KBM-7 (cell line): ENCODE data around the gene MAD2L2.
A peak's percentile ranks its signal among the peaks of the same experiment; 100 is the strongest.

Experiments used
- DNase-seq: peaks from one replicate; pipeline ENCODE4 v3.0.0-alpha.2; 2015
- in situ Hi-C: fragments of 300-500 bp; cut with MboI; formaldehyde crosslinking; loops from 2 replicates; pipeline ENCODE4 v1.14.3; 2020; ENCODE audit warnings: low sequenced_read_pairs, low pct_unique_long_range_greater_than_20kb, mixed read lengths

The MAD2L2 gene

DNA sequence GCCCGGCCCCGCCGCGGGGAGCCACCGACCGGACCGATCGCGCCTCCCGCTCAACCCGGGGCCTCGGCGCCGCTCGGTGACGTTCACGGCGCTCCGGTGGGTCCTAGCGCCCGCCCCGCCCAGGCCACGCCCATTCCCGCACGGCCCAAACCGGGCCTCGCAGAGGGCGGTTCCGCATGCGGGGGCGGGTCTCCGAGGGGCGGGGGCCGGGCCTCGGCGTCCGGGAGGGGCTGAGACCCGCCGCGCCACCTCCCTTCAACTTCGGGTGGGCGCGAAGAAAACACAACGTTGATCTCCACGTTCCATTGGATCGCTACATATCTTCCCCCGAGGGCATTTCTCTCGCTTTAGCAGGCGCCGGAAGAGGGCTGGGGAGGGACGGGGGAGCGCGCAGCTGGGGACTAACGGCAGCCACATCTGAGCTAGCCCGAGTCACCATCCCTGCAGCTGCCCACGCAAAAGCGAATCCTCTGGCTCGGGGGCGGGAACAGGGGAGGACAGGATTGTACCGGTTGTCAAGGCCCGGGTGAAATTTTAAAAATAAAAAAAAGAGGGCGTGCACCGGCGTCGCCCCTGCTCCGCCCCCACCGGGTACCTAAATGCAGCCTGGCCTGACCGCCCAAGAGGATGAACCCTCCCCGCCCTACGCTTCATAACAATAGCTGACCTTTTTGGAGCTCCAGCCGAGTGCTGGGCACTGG is at the start of gene MAD2L2:
Gene MAD2L2 (minus strand): TSS at position 78 of the 701 bp plus-strand sequence. CDS start 547 bp downstream, outside the sequence.
- in situ Hi-C loops: no loop called here
- peak; percentile 74 for DNase-seq

DNA sequence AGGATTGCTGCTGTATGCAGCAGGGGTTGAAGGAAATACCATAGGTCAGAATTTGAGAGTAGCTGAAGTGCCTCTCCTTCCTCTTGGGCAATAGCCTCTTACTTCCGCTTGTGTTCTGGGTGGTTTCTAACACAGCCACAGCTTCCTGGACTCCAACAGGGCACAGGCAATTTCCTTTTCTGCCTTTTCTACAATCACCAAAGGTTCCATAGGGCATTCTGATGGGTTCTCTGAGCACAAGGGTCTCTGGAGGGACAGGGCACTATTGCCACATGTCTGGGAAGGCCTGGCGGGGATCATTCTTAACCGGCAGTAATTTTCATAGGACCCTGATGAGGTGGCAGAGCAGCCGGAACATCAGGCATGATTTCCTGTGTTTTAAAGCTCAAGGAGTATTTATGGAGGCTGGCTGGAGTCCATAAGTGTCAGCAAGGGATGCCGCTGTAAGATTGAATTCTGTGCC is 49.5 kb upstream of the MAD2L2 start:
- in situ Hi-C loops: loop anchor here (25.0 kb wide), 1 partner anchor 693 kb away; the partner anchor contains the start of gene MASP2
- DNase-seq: peak; percentile 84

DNA sequence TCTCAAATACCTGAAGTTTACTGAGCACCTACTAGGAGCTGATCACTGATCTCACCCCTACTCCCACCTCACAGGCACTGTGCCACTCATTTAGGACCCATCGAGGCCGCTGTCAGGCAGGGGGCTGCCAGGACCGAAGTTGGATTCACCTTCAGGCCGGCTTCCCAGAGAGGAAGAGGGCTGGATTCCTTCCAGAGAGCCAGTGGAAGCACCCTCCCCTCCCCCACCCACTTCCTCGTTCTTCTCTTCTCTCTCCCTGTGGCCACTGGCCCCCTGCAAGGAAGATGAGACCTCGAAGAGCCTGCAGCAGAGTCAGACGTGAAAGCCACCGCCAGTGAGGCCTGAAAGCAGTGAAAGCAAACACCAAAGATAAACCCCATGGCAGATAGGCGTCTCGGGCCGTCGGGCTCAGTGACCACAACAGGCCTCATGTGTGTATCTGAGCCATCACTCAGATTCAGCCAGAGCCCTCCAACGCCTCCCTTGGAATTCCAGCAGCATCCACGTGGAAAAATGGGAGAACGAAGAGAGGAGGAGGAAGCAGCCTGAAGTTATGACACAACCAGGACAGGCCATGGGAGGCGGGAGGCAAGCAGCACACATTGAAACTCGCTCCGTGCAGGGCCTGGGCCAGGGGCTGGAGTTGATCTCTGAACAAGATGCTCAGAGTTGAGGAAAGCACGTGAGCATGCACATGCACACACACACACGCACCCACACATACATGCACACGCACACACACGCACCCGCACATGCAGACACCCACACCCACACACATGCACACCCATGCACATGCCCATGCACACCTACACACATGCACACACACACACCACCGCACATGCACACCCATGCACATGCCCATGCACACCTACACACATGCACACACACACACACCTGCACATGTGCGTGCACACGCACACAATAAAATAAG is 48.8 kb upstream of the MAD2L2 start:
- no peak for DNase-seq
- in situ Hi-C loops: loop anchor here (25.0 kb wide), 1 partner anchor 692 kb away; the partner anchor contains the start of gene MASP2

DNA sequence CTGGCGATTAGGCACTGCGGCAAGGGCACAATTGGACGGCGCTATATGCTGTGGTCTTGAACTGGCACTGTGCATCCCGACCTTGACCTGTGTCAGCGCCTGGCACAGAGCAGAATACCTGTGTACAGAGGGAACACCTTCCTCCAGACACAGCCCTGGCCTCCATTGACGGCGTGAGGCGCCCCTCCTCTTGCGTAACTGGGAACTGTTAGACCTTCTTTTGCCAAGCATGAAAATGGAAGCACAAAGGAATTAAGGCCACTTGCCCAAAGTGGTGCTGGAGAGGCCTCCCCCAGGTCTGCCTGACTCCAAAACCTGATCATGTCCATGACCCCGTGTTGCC is 48.2 kb upstream of the MAD2L2 start:
- DNase-seq: no peak
- in situ Hi-C loops: loop anchor here (25.0 kb wide), 1 partner anchor 692 kb away; the partner anchor contains the start of gene MASP2

DNA sequence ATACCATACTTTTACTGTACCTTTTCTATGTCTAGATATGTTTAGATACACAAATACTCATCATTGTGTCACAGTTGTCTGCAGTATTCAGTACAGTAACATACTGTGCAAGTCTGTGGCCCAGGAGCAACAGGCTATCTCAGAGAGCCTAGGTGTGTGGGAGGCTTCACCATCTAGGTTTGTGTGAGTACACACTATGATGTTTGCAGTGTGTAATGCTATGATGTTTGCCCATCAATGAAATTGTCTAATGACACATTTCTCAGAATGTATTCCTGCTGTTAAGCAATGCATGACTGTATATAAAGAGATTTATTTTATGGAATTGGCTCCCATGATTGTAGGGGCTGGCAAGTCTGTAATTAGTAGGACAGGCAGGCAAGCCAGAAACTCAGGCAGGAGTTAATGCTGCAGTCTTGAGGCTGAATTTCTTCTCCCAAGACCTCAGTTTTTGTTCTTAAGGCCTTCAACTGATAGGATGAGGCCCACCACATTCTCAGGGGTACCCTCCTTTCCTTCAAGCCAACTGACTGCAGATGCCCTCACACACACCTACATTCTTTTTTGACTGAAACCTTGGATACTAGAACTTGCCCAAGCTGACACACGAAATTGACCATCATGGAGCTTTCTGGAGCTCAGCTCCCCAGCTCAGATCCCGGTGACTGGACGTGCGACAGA is 47.3 kb upstream of the MAD2L2 start:
- in situ Hi-C loops: loop anchor here (25.0 kb wide), 1 partner anchor 691 kb away; the partner anchor contains the start of gene MASP2
- DNase-seq: no peak

DNA sequence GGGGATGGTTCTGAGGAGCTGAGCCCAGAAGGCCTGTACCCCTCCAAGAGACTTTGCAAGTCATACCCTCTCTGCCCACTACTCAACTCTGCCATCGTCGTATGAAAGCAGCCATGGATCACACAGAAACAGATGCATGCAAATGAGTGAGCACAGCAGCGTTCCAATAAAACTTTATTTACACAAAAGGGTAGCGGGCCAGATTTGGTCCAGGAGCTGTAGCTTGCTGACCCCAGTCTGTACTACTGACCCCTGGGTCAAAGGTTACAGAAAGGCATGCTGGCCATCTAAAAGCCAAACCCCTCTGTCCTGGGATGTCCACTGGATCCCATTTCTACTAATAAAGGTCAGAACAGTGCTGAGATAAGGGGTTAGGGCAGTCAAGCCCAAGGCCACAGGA is 46.2 kb upstream of the MAD2L2 start:
- in situ Hi-C loops: loop anchor here (25.0 kb wide), 1 partner anchor 690 kb away; the partner anchor contains the start of gene MASP2
- DNase-seq: no peak

DNA sequence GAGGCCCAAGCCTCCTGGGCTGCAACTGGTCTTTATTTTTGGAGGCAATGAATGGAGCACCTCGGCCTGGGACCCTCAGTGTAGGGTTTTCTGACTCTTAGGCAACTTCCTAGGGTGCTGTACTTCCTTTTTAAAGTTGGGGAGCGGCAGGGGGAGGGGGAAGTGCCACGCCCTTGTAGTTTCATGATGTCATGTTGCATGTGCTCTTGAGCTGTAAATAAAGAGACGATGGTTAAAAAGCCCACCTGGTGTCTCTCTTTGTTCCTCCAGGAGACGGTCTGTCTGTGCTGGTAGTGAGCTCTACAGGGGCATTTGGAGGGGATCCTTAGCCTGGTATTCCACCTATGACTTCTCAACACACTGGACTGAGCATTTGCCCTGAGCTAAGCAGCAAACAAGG is 44.7 kb upstream of the MAD2L2 start:
- DNase-seq: no peak

DNA sequence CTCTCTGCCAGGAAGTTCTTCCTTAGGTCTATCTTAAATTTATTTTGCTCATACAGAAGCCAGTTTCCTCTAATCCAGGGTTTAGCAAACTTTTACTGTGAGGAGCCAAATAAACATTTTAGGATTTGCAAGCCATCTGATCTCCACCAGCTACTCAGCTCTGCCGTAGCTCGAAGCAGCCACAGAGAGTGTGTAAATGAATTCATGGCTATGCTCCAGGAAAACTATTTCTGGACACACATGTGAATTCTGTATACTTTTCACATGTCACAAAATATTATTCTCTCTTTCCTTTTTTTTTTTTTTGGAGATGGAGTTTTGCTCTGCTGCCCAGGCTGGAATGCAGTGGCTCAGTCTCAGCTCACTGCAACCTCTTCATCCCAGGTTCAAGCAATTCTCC is 41.6 kb upstream of the MAD2L2 start:
- in situ Hi-C loops: no loop called here
- no peak for DNase-seq

More for the DNA sequence above, 44.7 kb upstream of the MAD2L2 start:
- in situ Hi-C loops: loop anchor here (25.0 kb wide), 1 partner anchor 688 kb away; the partner anchor contains the start of gene MASP2

DNA sequence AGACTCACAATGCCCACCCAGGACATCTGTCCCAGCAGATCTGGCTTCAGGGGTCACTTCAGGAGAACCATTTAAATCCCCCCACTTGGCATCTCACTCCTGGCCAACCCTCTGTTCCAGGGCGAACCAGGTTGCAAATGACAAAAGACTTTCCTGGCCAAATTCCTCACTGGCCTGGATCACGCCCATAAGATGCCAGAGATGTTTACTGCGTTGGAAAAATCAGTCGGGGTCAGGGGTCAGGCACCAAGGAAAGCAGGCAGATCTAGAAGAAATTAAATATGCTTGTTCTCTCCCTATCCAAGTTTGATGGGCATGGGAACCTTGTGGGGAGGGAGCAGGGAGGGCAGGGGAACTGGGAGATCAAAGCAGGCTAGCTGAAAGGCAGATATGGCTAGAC is 40.4 kb upstream of the MAD2L2 start:
- in situ Hi-C loops: no loop called here
- no peak for DNase-seq

DNA sequence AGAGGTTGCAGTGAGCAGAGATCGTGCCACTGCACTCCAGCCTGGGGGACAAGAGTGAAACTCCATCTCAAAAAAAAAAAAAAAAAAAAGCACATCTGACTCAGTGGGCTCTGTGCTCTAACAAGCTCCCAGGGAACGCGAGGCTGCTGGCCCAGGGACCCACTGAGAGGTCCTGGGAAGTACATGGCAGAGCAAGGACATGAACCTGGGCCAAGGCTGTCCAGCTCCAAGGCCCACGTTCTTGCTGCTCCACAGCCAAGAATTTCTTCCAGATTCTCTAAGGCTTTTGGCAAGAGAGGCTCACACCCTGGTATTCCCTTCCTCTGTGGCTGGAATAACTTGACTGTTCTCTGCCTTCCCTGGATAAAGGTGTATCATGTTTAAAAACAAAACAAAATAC is 39.6 kb upstream of the MAD2L2 start:
- no peak for DNase-seq
- in situ Hi-C loops: no loop called here

DNA sequence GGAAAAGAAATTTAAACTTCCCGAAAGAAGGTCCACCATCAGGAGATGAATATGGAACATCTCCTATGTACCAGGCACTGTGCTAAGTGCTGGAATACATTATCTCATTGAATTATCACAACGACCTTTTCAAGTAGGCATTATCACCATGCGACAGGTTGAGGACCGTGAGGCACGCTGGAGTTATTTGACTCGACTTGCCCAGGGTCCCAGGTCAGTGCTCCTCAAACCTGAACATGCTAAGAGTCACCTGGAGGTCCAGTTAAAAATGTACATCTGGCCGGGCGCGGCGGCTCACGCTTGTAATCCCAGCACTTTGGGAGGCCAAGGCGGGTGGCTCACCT is 39.1 kb upstream of the MAD2L2 start:
- DNase-seq: no peak
- in situ Hi-C loops: no loop called here

DNA sequence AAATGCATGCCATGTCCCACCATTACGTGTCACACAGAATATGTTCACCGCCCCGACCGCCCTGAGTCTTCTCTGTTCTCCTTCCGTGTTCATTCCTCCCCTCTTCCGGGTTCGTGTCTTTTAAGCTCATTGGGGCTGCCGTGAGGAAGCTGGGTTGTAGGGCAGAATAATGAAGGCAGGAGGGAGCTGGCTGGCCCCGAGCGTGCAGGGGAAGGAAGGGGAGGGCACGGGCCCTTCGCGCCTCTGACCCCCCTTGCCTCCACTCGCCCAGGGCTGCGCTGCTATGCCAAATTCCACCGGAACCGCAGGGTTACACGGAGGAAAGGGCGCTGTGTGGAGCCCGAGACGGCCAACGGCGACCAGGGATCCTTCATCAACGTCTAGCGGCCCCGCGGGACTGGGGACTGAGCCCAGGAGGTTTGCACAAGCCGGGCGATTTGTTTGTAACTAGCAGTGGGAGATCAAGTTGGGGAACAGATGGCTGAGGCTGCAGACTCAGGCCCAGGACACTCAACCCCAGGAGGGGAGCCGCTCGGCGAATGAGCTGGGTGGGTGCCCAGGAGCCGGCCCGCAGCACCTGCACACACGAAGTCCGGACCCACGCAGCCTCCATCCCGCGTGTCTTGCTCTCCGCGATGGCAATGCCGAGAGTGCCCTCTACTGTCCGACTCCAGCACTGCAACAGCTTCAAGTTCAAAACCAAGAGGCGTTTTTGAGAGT is 38.5 kb upstream of the MAD2L2 start:
- in situ Hi-C loops: no loop called here
- DNase-seq: peak; percentile 70

DNA sequence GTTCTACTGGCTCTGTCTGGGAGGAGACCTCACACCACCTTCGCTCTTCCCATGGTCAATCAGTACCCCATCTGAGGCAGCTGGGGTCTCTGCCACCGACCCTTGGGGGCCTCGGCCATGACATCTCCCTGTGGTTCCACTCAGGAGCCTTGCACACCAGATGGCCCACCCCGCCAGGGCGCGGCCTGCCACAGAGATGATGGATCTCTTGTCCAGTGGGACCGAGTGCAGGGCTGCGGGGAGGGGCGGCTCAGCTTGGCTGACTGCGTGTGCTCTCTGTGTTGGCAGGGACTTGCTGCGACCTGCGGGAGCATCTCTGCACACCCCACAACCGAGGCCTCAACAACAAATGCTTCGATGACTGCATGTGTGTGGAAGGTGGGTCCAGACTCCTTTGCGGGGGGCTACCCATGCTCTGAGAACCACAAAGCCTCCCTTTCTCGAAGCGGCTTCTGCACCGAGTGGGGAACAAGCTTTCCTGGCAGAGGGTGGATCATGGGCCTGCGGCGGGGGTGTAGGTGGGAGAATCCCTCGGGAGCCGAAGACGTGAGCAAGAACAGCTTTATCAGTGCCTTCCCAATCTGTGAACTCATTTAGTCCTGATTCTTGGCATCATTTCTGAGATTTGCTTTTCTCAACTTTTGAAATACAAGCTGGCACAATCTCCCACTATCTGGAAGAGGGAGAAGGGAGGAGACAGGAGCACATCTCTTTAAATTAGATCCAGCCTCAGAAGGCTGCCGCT is 34.1 kb upstream of the MAD2L2 start:
- no peak for DNase-seq
- in situ Hi-C loops: no loop called here

DNA sequence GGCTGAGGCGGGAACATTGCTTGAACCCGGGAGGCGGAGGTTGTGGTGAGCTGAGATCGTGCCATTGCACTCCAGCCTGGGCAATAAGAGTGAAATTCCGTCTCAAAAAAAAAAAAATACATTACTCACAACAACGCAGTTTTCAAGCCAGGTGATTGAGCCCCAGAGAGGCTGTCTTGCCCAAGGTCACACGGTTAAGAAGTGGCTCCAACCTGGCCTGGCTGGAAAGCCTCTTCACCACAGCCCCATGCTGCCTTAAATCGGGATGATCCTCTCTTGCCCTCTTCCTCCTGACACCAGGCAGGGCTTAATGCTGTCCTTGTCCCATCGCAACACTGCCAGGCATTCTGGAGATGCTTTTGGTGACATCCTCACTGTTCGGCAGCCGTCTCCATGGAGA is 32.1 kb upstream of the MAD2L2 start:
- in situ Hi-C loops: no loop called here

DNA sequence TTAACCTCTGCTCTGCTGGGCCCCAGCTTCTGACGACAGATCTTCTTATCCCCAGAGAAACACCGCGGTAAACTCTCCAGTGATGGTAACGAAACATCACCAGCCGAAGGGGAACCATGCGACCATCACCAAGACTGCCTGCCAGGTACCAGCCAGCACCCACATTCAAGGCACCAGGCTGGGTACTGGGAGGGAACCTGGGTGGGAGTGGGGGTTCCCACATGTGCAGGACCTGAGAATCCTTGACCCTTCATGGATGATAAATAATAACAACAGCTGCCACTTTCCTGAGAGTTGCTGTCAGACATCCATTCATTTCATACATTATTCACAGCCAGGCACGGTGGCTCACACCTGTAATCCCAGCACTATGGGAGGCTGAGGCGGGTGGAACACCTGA is 31.3 kb upstream of the MAD2L2 start:
- no peak for DNase-seq
- in situ Hi-C loops: no loop called here

More for the DNA sequence above, 32.1 kb upstream of the MAD2L2 start:
- DNase-seq: no peak

DNA sequence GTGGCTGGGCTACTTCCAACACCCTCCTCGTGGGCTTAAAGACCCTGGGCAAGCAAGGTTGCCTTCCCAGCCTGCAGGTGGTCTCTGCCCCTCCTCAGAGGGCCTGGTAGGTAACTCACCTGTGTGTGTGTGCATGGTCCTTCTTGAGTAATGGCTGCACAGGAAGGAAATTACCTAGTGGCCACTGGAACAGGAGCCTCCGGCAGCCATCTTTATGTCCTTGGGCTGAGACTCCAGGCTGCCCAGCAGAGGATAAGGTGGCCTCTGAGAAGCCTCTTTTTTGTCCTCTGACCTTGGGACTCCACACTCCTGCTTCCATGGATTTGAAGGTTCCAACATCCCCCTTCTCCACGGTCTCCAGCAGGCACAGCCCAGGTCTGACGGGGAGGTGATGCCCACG is 30.5 kb upstream of the MAD2L2 start:
- DNase-seq: no peak
- in situ Hi-C loops: no loop called here

DNA sequence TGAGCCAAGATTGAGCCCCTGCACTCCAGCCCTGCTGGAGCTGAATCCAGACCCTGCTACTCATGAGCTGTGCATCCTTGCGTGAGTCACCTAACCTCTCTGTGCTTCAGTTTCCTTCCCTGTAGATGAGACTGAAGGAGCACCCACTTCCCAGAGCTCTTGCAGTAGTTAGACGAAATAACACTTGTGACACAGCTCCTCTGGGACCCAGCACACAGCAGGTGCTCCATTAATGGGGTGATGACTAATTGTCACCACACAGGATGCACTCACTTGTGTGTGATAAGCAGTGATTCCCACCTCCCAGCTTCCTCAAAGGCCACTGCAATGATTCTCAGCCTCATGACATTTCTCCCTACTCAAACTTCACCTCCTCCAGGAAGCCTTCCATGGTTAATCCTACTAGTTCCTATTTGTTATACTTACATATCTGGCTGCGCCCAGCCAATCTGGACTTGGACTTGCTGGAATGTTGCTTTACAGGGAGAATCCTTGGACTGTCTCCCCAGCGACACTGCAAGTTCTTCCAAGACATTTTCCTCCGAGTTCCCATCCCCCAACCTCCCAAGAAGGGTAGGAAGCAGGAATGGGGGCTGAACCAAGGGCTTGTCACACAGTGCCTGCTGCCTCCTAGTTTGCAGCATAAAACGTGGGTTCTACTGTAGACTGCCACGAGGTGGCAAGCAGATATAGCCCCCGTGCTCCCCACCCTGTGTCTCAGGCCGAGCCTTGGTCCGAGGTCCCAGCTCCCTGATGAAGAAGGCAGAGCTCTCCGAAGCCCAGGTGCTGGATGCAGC is 27.8 kb upstream of the MAD2L2 start:
- DNase-seq: no peak
- in situ Hi-C loops: no loop called here
